ENCODE data around the gene DRAM2. TPM values are rescaled to one million over a fixed set of nuclear protein-coding genes. Genes with fewer than 3 reads are reported as not detected.

DRAM2 gene
- total RNA-seq, 2 experiments from 2014 or later: 35.7 to 38.7 TPM

DNA sequence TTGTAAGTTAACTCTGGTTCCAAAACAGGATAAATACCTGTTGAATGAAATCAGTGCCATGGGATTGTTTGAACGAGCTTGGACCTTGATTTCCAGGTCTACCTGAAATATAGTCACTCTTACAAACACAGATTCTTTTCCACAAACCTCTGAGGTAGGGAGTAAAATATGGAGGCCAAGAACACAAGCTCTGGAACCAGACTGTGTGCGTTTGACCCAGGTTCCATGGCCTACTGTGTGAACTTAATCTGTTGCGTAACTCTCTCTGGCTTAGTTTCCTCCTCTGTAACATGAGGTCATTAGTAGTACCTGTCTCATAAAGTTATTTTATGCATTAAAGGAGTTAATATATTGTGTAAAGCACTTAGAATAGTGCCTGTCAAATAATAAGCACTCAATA lies 35.5 kb upstream of the DRAM2 start:
- Histone ChIP-seq H3K36me3 (ENCODE audit: insufficient read depth, low read length) (peaks cover 51% of the 10 kb centered on the region), H3K27ac (ENCODE audit: low read depth in 1 of 2, low read length in 2 of 2) (no peak overlapping the region), H3K4me3 (ENCODE audit: low read length) (no peak overlapping the region), H3K27me3 (ENCODE audit: control insufficient read depth in 1 of 2, insufficient read depth in 2 of 2, low read length in 2 of 2) (no peaks in the 10 kb centered on the region), H3K4me1 (ENCODE audit: insufficient read depth, low read length) (no peaks in the 10 kb centered on the region), H3K9me3 (ENCODE audit: control insufficient read depth in 1 of 2, insufficient read depth in 1 of 2, low read length in 2 of 2) (no peaks in the 10 kb centered on the region)
- intact Hi-C loops (cut with DNase I, micrococcal nuclease): loop anchor here in 1 of 2 experiments (5.0 kb wide), 1 partner anchor 33 kb away; the partner anchor contains the start of genes CEPT1 and DRAM2
- ChIA-PET POLR2A (interaction anchor here (0.7 to 1.7 kb wide), 4 partner anchors 9 to 36 kb away, joined by 3 to 8 read pairs (median 4); no protein-coding TSS in a partner anchor), CTCF (no interaction called here)
- Mint-ChIP-seq H3K4me3 (no peak overlapping the region), H3K27me3 (no peaks in the 10 kb centered on the region), H3K4me1 (ENCODE audit: low read depth) (peaks cover 81% of the 10 kb centered on the region), H3K27ac (peak overlapping the region; percentile 53), H3K36me3 (ENCODE audit: low read depth) (peaks cover 88% of the 10 kb centered on the region), H3K9me3 (no peaks in the 10 kb centered on the region)
- ATAC-seq (ENCODE audit: poor library complexity) (no peak), DNase-seq (no peak)
- TF ChIP-seq, protein P1, sequence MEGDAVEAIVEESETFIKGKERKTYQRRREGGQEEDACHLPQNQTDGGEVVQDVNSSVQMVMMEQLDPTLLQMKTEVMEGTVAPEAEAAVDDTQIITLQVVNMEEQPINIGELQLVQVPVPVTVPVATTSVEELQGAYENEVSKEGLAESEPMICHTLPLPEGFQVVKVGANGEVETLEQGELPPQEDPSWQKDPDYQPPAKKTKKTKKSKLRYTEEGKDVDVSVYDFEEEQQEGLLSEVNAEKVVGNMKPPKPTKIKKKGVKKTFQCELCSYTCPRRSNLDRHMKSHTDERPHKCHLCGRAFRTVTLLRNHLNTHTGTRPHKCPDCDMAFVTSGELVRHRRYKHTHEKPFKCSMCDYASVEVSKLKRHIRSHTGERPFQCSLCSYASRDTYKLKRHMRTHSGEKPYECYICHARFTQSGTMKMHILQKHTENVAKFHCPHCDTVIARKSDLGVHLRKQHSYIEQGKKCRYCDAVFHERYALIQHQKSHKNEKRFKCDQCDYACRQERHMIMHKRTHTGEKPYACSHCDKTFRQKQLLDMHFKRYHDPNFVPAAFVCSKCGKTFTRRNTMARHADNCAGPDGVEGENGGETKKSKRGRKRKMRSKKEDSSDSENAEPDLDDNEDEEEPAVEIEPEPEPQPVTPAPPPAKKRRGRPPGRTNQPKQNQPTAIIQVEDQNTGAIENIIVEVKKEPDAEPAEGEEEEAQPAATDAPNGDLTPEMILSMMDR (IDR thresholded peaks at IDR 0.05): no peak

DNA sequence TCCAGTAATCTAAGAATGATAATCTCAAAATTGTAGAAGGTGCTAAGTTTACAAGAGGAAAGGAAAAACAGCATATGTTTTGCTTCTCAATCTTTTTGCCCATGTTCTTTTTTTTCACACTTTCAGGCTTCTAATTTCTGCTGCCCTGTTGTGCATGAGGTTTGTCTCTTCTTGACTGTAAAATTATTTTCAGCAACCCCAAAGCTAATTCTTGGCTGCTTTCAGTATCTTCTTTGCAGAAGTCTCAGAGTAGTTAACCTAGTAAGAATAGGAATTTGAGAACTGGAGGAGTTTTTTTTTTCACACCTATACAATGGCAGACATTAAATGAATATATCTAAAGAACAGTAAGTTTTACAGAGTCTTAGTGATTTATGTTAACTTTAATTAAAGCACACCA lies 34.2 kb upstream of the DRAM2 start:
- H3K27ac Mint-ChIP-seq: peak overlapping the region; percentile 6
- H3K4me1 Mint-ChIP-seq (ENCODE audit: low read depth): peaks cover 75% of the 10 kb centered on the region
- no peak overlapping the region for H3K4me3 Mint-ChIP-seq
- no peaks in the 10 kb centered on the region for H3K9me3 ChIP-seq (ENCODE audit: control insufficient read depth in 1 of 2, insufficient read depth in 1 of 2, low read length in 2 of 2)
- TF ChIP-seq, protein P1 (IDR thresholded peaks at IDR 0.05): no peak
- H3K36me3 Mint-ChIP-seq (ENCODE audit: low read depth): peaks cover 86% of the 10 kb centered on the region
- no peaks in the 10 kb centered on the region for H3K9me3 Mint-ChIP-seq
- no peaks in the 10 kb centered on the region for H3K27me3 Mint-ChIP-seq
- ATAC-seq (ENCODE audit: poor library complexity) (no peak), DNase-seq (no peak)
- H3K27ac ChIP-seq (ENCODE audit: low read depth in 1 of 2, low read length in 2 of 2): no peak overlapping the region
- no peak overlapping the region for H3K4me3 ChIP-seq (ENCODE audit: low read length)
- H3K36me3 ChIP-seq (ENCODE audit: insufficient read depth, low read length): peaks cover 54% of the 10 kb centered on the region
- ChIA-PET CTCF (no interaction called here), POLR2A (interaction anchor here (1.7 to 2.8 kb wide), 2 partner anchors 9 to 14 kb away, joined by 8 read pairs; no protein-coding TSS in a partner anchor)
- H3K4me1 ChIP-seq (ENCODE audit: insufficient read depth, low read length): no peaks in the 10 kb centered on the region
- H3K27me3 ChIP-seq (ENCODE audit: control insufficient read depth in 1 of 2, insufficient read depth in 2 of 2, low read length in 2 of 2): no peaks in the 10 kb centered on the region
- intact Hi-C loops (cut with DNase I, micrococcal nuclease): no loop called here

DNA sequence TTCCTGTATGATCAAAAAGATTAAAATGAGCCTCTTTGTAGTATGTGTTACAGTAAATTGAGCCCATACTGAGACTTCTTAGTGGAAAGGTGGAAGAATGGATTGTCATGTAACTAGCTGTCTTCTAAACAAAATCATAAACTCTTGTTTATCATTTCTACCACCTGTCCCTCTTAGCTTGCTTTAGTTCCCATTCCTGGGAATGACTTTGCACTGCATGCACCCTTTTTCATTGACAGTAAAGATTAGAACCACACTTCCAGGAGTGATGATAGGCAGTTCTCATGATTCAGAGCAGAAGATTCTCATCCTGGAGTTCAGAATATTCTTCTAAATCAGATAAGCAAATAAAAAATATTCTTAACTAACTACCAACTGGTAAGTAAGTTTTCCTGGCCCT lies 32.6 kb upstream of the DRAM2 start:
- Mint-ChIP-seq H3K4me3 (no peak overlapping the region), H3K36me3 (ENCODE audit: low read depth) (peaks cover 90% of the 10 kb centered on the region), H3K9me3 (no peaks in the 10 kb centered on the region), H3K27ac (peak overlapping the region; percentile 80), H3K4me1 (ENCODE audit: low read depth) (peaks cover 60% of the 10 kb centered on the region), H3K27me3 (no peaks in the 10 kb centered on the region)
- no peaks in the 10 kb centered on the region for H3K27me3 ChIP-seq (ENCODE audit: control insufficient read depth in 1 of 2, insufficient read depth in 2 of 2, low read length in 2 of 2)
- ChIA-PET POLR2A (interaction anchor here (1.2 to 2.8 kb wide), 3 partner anchors 11 to 16 kb away, joined by 3 to 8 read pairs (median 3); no protein-coding TSS in a partner anchor), CTCF (no interaction called here)
- TF ChIP-seq, protein P1 (IDR thresholded peaks at IDR 0.05): no peak
- no peak for ATAC-seq (ENCODE audit: poor library complexity)
- intact Hi-C loops (cut with DNase I, micrococcal nuclease): no loop called here
- no peaks in the 10 kb centered on the region for H3K9me3 ChIP-seq (ENCODE audit: control insufficient read depth in 1 of 2, insufficient read depth in 1 of 2, low read length in 2 of 2)
- H3K4me1 ChIP-seq (ENCODE audit: insufficient read depth, low read length): no peaks in the 10 kb centered on the region
- H3K4me3 ChIP-seq (ENCODE audit: low read length): no peak overlapping the region
- H3K27ac ChIP-seq (ENCODE audit: low read depth in 1 of 2, low read length in 2 of 2): no peak overlapping the region
- peaks cover 62% of the 10 kb centered on the region for H3K36me3 ChIP-seq (ENCODE audit: insufficient read depth, low read length)
- DNase-seq: no peak
